GM19468 (cell line): ENCODE results near the gene ARHGEF28.

Experiments used
- ATAC-seq: cut with Tn5 transposase; IDR thresholded peaks from one replicate; pipeline ENCODE4 v1.9.1; 2021; ENCODE audit warnings: mild to moderate bottlenecking, moderate library complexity, moderate number of reproducible peaks; ENCODE audit not compliant: unreplicated experiment; ENCODE audit errors: extremely low read depth

Gene ARHGEF28

DNA sequence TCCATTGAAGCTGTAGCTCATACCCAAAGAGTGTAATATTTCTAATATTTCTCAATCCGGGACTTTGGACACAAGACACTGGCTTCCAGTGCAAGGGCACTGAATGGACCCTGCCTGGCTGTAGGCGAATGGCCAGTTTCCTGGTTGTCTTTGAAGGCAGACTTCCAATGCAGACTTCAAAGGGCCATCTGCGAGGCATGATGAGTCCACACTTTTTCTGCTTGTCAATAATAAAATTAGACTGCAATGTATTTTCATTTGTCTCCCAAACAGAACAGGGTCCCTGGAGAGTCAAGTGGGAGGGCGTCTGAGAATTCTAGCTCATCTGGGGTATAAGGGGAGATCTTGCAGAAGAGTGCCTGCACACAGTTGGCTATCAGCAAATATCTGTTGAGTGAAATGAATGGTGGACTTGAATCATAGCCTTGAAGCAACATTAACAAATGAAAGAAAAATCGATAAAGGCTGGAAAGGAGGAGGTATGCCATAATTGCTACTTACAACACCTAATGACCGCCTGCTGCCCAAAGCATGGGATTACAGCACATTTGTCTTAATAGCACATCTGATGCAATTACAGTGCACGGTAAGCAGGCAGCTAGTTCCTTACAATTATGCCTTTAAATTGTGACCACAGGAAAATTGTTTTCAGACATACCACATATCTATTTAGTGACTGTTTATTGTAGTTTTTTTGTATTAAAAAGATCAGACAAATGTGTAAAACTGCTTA is 137.5 kb downstream of the ARHGEF28 start:
- ATAC-seq, result no peak

DNA sequence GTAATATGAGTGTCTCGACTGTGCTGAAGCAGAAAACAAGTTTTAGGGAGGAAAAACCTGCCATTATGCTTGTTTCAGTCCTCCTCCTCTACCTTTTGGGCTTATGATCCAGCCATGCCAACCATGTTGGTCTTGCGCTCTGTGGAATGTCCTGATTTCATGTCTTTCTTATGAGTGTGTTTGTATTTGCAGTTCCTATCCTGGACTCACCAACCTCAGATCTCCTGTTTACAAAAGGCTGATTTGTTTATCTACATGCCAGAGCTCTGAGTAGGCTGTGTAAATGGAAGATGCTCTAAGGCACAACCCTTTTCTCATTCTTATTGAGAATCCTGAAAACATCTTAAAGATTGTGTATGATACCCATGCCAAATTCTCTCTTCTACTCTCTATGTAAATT is 138.6 kb downstream of the ARHGEF28 start:
- ATAC-seq, result no peak

DNA sequence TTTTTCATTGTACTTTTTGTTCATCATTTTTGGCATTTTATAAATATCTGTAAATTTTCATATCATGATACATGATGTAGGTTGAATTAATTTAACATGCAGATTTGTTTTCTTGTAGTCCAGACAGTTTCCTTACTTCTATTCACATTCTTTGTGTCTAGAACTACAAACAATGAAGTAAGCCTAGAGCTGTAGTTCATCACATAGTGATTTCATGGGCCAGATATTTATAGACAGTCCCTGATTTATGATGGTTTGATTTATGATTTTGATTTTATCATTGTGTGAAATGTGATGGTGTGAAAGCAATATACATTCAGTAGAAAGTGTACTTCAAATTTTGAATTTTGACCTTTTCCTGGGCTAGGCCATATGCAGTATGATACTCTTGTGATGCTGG is 139.0 kb downstream of the ARHGEF28 start:
- no peak for ATAC-seq

DNA sequence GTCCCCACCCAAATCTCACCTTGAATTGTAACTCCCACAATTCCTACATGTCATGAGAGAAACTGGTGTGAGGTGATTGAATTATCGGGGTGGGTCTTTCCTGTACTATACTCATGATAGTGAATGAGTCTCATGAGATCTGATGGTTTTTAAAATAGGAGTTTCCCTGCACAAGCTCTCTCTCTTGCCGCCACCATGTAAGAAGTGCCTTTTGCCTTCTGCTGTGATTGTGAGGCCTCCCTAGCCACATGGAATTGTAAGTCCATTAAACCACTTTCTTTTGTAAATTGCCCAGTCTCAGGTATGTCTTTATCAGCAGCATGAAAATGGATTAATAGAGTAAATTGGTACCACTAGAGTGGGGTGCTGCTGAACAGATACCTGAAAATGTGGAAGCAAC is 140.9 kb downstream of the ARHGEF28 start:
- ATAC-seq, result no peak

DNA sequence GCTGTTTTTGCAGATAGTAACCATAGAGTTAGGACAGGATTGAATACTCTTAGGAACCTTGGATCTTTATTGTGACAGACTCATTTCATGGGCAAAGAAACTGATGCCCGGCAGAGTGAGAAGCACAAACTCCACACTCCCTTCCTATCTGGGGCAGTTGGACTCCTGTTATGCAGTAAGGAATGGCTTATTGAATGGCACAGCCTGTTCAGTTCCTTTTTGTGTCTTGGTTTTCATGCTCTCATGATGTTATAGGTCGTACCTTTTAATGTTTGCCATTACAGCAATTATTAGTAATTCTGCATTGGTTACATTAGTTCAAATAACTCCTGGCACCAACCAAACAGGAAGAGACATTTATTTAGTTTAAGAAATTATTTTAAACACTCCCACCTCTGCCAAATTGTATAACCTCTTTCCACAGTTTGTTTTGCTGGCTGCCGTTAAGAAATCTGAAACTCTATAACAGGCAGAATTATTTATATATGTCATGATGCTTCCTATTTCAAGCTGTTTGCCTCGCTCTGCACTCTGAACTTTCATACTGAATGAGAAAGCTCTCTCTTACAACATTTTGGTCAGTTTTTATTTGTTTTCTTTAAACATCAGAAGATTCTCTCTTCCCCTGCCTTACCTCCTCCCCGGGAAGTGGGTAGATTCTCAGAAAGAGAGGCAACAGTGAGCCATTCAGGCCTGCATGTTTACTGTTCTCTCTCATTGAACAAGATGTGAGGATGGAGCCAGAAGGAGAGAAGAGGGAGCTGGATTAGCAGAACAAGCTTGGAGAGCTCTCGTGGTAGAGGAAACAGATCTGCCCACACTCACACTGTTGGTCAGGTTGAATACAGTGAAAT is 144.4 kb downstream of the ARHGEF28 start:
- ATAC-seq, result no peak

DNA sequence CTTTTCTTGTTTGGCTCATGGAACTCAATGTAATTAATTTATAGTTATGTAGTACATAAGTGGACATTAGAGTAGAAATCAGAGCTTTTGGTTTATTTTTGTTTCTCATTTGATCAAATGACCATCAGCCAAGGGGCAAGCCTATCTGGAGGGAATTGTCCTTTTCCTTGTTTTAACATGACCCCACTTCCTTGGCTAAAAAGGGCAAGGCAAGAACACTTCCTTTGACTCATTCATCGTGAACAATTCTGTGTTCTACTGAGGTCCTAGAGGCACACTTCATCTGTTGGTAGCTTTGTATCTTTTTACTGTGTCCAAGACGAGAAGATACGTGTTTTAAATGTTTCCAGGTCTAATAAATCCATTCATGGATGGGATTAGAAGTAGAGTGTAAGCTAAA is 148.9 kb downstream of the ARHGEF28 start:
- no peak for ATAC-seq

DNA sequence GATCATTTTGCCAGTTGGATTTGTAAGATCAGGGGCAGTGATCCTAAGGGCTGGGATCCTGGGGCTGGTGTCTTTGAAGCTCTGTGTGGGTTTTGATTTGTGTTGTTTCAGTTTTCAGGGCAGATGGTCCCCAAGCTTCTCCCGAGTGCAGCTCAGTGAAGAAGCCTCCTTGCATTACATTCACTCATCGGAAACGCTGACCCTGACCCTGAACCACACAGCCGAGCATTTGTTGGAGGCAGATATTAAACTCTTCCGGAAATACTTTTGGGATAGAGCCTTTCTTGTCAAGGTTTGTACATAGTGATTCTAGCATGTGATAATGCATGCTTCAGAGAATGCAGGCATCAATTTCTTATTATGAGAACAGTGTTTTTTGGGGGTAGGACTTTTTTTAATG is 150.4 kb downstream of the ARHGEF28 start:
- ATAC-seq, result no peak

DNA sequence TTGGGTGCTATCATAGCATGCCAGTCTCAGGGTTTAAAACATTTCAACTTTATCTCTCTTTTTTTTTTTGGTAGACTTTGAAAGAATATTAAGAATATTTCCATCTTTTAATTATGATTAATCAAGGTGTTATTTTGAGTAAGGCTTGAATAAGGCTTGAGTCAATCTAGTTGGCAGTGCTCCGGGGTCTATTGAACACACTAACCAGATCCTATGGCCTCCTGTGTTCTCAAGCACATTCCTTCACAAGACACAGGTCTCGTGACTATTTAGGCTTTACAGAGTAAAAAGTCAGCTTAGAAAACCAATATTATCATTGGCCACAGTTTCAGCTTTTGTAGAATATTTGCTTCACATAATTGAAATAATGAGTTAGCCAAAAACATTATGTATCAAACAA is 151.2 kb downstream of the ARHGEF28 start:
- ATAC-seq, result no peak

DNA sequence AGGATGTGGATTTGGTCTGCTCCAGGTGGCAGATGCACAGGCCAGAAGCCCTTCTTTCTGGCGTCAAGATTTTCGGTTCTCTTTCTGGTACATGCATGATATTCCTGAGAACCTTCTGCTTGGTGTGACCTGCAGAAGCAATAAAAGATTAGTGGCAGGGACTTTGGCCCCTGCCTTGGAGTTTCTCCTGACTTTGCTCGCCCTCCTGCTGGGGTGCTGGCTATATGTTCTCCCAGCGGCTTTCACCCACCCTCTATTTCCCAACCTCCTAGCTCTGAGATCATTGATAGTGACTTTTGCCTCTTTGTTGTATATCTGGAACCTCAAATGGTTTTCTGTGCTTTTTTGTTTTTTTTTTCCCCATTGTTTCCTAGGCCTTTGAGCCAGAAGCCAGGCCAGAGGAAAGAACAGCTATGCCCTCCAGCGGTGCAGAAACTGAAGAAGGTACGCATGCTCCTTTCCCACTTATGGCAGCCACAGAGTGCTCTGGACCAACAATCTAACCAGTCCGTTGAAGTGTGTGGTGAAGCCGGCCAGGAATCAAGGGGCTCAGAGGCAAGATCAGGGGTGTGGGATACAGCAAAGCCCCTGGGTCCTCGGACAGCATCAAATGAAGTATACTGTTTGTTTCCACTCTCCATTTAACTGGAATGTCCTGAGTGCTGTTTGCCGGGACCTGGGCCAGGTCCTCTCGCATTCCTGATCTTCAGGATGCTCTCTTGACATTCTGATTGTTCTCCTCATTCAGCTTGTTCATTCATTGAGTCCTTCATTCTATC is 154.5 kb downstream of the ARHGEF28 start:
- ATAC-seq, result no peak

DNA sequence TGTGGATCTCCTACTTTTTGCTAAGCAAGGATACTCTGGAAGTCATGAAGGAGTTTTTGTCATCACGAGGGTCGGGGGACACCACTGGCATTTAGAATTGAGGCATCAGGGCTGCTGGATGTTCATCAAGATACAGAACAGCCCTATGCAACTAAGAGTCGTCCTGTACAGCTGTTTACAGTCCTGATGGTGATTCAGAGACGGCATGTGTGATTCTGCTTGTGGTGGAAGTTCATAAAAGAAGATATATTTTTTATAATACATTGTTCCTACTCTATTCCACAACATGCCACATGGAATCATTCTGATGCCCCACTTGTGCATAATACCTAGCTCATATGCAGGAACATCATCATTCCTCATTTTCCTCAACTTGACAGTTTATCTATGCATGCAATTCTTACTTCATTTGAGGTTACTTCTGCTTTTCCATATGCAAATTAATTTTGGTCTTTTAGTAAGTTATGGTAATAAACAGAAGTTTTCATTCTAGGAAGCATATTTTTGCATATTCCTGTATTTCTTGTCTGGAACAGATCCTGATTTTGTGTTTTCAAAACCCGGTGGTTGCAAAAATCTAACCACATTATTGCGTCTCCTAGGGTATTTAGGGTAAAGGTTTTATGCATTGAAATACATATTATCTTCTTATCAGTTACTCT is 155.2 kb downstream of the ARHGEF28 start:
- ATAC-seq, result no peak

DNA sequence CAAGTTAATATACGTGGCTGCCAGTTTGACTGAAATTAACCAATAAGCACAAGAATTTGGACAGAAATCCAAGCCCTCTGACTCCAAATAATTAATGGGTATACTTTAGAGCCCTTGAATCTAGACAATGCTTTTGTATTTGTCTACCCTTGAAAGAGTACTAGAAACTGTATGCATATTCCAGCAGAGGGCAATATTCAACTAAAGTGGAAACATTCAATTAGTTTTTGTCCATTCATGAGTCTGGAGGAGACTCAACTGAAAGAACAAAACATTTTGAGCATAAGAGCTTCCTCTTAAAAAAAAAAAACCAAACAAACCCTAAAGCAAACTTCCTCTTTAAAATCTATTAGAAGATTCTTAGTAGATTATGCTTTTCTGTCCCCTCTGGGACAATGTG is 157.8 kb downstream of the ARHGEF28 start:
- no peak for ATAC-seq

DNA sequence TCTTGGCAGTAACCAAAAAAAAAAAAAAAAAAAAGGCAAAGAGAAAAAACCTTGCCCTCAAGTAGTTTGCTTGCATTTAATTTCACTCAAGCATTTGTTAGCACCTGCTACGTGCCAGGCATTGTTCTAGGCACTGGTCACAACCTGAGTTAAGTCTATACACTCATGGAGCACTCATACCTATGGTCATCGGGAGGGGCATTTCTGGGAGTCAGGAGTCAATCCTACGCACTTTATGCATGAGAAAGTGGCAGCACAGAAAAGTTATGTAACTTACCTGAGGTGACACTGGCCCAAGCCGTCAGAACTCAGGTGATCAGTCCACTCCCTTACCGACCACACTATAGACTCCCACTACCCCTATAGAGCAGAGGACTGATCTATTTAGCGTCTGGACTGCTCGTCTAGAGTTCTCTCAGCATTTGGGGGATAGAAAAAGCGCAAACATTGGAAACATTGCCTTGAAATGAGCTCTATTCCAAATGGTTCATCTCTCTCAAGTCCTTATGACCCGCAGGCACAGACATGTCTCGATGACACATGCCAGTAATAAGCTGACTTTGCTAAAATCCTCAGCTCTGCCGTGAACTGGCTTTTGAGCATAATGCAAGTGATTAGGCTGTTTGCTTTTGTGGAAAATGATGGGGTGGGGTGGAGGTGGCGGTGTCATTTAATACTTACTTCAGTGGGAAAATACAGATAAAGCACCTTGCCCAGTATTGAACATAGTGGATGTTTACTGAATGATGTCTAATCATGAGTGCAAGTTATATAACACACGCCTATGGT is 160.2 kb downstream of the ARHGEF28 start:
- no peak for ATAC-seq

DNA sequence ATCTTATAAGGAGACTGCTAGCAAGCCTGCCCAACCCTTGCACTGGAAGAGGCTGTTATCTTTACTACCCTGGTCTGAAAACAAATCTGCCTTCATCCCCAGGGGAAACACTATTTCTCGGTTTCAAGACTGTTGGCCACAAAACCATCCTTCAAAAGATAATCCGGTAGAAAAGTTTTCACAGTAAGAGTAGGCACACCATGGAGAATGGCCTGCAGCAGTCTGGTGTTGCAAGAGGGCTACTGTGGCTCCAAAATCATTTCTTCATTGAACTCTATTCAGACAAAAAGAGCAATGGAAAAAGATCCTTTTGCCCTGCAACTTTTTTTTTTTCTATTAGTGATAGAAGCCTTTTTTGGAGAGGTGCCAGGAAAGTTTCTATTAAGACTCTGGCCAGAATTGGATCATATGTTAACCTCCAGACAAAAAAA is 163.9 kb downstream of the ARHGEF28 start:
- no peak for ATAC-seq

DNA sequence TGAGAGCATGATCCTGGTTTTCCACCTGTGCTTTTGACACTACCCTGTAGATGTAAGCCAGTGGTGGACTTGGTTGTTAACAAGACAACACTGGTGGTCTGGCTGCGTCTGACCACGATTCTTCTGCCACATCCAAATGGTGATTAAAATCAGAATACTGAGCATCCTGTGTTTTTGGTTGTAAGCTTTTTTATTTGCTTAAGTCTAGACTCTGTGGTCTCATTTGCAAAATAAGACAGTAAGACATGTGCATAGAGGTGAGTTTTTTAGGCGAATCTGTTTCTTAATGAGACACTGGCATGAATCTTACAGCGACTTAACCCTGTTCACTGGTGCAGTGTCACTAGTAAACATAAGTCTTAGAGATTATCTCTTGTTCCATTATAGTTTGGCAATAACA is 165.4 kb downstream of the ARHGEF28 start:
- ATAC-seq, result no peak

DNA sequence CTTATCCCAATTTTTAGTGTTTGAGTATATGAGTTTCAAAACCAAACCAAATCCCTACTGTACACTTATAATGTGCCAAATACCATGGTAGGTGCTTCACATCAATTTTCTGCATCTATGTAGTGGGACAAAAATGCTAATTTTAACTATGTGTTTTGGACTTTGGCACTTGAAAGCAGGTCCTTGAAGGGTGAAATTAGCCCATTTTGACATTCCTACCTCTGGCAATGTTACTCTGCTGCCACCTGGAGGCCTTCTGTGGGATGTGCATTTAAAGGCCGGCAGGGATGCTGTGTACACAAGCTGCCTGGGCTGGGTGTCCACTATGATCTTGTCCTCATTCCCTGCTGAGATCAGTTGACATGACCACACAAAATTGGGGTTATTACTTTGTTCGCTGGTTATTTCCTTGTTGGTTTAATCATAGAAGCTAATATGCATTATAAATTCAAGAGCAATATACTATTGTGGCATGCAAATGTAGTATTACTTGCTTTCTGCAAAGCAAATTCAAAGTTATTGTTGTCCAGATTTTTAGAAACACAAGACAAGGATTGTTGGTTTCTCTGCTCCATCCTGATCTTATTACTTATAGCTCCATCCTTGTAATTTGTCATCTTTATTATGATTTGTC is 166.8 kb downstream of the ARHGEF28 start:
- no peak for ATAC-seq

DNA sequence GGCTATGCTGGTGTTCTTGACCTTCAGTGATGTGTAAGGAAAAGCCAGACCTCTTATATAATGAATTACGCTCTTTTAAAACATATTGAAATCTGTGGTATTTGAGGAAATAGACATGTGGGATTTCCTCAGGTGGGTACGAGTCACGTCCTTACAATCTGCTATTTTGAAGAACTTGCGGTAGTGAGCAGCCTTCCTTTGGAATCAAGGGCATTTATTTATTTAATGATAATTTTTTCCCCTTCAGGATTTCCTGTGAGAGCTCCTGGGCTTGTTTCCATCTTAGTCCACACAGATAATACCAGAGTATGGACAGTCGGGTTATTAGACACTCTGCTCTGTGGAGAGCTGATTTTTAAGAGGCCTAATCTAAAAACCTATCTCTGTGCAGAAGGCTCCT is 167.9 kb downstream of the ARHGEF28 start:
- ATAC-seq, result no peak

DNA sequence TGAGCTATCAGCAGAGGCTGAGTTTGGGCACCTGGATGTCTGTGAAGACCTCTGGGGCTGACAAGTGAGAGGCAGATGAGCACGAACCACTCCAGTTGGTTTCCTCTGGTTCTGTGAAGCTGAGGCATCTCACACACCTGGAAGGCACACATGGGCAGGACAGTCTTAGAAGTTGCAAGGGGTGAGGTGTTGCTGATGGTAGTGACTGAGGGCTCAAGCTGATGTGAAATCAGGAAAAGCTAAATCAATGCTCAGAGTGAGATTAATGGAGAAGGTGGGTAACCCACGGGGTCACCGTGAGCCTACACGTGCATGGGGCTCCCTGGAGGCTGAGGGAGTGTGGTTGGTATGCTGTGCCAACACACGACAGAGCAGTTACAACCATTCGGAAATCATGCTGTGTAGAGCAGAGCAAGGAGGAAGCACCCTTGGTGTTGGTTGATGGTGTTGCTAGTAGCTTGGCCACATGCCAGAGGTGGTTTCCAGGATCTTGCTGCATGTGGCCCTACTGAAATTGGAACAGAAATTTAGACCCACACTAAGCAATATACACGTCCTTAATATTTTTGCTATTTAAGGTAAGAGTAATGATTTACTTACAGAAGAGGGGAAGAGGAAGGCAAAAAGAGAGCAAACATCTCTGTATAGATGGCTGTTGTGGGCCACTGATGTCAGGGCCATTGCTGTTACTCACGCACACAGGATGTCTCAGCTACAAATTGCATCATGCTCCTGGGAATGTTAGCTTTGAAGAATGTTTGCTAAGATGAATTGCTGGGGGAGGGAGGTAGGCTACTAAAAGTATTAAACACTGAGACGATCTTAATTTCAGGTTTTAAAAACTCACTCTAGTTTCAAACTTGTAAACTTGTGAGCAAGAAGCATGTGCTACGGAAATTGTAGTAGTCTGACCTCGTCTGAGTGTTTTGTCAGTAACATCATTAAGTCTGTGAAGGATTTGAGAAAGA is 170.5 kb downstream of the ARHGEF28 start:
- no peak for ATAC-seq

DNA sequence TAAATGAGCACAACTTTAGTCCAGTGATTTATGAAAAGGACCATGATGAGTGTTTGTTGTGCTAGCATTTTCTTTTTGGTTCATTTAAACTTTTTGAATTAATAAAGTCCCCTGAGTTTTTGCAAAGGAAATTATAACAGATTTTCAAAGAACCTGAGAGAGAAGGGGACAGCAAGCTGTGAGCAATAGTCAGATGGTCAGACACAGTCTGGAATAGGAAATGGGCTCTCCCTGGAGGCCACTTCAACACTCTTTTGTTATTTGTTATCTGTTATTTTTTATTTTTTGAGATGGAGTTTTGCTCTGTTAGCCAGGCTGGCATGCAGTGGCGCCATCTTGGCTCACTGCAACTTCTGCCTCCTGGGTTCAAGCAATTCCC is 171.1 kb downstream of the ARHGEF28 start:
- ATAC-seq, result no peak
